HL-60 (cell line): ENCODE measurements around the gene BAZ2B.

Experiments
- DNase-seq, 2 experiments: peaks; one replicate each; pipeline ENCODE4 v3.0.0-alpha.2; 2010 to 2020; ENCODE audit warnings: low read depth in 1 of 2, low spot score in 1 of 2
- H3K27ac ChIP-seq: fragments of 250-450 bp; sonication (Bioruptor Pico); replicated peaks from 2 replicates; pipeline ENCODE4 v1.5.1; 2020; ENCODE audit warnings: mild to moderate bottlenecking, moderate library complexity
- H3K27me3 ChIP-seq: fragments of 250-450 bp; sonication (Bioruptor Pico); 2 replicates; pipeline ENCODE4 v1.5.1; 2021; ENCODE audit warnings: mild to moderate bottlenecking, moderate library complexity; ENCODE audit not compliant: insufficient read depth, poor library complexity, severe bottlenecking
- H3K4me3 ChIP-seq: replicated peaks from 2 replicates; pipeline ENCODE4 v1.5.1; 2011; ENCODE audit warnings: mild to moderate bottlenecking, control low read depth, low read length; ENCODE audit not compliant: insufficient read depth
- CTCF ChIP-seq: IDR thresholded peaks from one replicate; pipeline ENCODE4 v1.5.1; 2011; ENCODE audit warnings: low read length, control low read depth, inconsistent platforms; ENCODE audit not compliant: insufficient read depth
- GABPA ChIP-seq: IDR thresholded peaks from 2 replicates; pipeline ENCODE4 v1.6.1; 2012; ENCODE audit warnings: low read depth
- POLR2AphosphoS5 ChIP-seq: IDR thresholded peaks from 2 replicates; pipeline ENCODE4 v1.6.1; 2012; ENCODE audit warnings: low read depth
- REST ChIP-seq: IDR thresholded peaks from 2 replicates; pipeline ENCODE4 v1.6.1; 2012; ENCODE audit warnings: low read depth; ENCODE audit not compliant: insufficient replicate concordance
- SPI1 ChIP-seq: IDR thresholded peaks from 2 replicates; pipeline ENCODE4 v1.6.1; 2012; ENCODE audit warnings: low read depth, mild to moderate bottlenecking, borderline replicate concordance

Gene BAZ2B

GRCh38 chr2:159561242-159561641, 55.1 kb downstream of the BAZ2B start:
- TF ChIP-seq GABPA (no peak), SPI1 (no peak), CTCF (no peak)
- peak overlapping the region; percentile 88 for H3K27ac ChIP-seq
- H3K4me3 ChIP-seq = no peak overlapping the region
- H3K27me3 ChIP-seq = no peaks in the 10 kb centered on the region
- DNase-seq = no peak

DNA sequence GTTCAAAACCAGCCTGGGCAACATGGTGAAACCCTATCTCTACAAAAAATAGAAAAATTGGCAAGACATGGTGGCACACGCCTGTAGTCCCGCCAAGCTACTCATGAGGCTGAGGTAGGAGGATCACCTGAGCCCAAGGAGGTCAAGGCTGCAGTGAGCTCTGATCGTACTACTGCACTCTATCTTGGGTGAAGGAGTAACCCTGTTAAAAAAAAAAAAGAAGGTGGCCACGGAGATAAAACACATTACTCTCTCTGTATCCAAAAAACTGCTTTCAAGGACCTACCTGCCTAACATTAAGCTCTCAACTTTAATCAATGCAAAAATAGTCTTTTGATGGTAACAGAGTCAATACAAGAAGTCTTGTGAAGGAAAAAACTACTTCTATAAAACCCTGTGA, 57.3 kb downstream of the BAZ2B start:
- TF ChIP-seq SPI1 (no peak), GABPA (no peak), CTCF (no peak), POLR2AphosphoS5 (no peak)
- Histone ChIP-seq H3K4me3 (no peak overlapping the region), H3K27me3 (no peaks in the 10 kb centered on the region), H3K27ac (no peak overlapping the region)
- no peak for DNase-seq

- Histone ChIP-seq H3K4me3 (no peak overlapping the region), H3K27me3 (no peaks in the 10 kb centered on the region), H3K27ac (no peak overlapping the region)
- TF ChIP-seq REST (no peak), SPI1 (no peak), CTCF (no peak), POLR2AphosphoS5 (no peak), GABPA (no peak)
- DNase-seq = no peak
Measured at GRCh38 chr2:159558479-159558878, 57.9 kb downstream of the BAZ2B start.

- DNase-seq = peak in 1 of 2 experiments; percentile 45
- Histone ChIP-seq H3K27me3 (no peaks in the 10 kb centered on the region), H3K27ac (peak overlapping the region; percentile 45), H3K4me3 (no peak overlapping the region)
- TF ChIP-seq CTCF (peak; percentile 5), SPI1 (no peak)
Measured at GRCh38 chr2:159557437-159558034, 58.8 kb downstream of the BAZ2B start.
